GM12872 (cell line): ENCODE data around the gene DIAPH2.

Source experiments
- TF ChIP-seq, protein P1 (sequence below): IDR thresholded peaks from 3 replicates; pipeline ENCODE4 v1.5.1; 2011; ENCODE audit warnings: low read depth, mild to moderate bottlenecking, low read length, moderate library complexity; ENCODE audit not compliant: insufficient read depth

The DIAPH2 gene

GRCh38 chrX:96918864-96919263 lies 234.2 kb downstream of the DIAPH2 start:
- TF ChIP-seq, protein P1, sequence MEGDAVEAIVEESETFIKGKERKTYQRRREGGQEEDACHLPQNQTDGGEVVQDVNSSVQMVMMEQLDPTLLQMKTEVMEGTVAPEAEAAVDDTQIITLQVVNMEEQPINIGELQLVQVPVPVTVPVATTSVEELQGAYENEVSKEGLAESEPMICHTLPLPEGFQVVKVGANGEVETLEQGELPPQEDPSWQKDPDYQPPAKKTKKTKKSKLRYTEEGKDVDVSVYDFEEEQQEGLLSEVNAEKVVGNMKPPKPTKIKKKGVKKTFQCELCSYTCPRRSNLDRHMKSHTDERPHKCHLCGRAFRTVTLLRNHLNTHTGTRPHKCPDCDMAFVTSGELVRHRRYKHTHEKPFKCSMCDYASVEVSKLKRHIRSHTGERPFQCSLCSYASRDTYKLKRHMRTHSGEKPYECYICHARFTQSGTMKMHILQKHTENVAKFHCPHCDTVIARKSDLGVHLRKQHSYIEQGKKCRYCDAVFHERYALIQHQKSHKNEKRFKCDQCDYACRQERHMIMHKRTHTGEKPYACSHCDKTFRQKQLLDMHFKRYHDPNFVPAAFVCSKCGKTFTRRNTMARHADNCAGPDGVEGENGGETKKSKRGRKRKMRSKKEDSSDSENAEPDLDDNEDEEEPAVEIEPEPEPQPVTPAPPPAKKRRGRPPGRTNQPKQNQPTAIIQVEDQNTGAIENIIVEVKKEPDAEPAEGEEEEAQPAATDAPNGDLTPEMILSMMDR: no peak

DNA sequence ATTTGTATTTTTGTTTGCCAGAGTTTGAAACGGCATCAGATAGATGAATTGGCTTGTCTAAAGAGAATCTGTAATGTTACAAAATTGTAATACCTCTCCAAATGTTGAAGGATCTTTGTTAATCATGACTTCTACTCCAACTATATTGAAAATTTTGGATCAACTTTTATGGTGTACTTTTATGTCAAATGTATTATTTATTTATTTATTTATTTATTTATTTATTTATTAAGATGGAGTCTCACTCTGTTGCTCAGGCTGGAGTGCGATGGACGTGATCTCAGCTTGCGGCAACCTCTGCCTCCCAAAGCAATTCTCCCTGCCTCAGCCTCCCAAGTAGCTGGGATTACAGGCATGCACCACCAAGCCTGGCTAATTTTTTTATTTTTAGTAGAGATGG lies 235.0 kb downstream of the DIAPH2 start:
- TF ChIP-seq, protein P1: no peak

GRCh38 chrX:96924581-96924980 lies 239.9 kb downstream of the DIAPH2 start:
- TF ChIP-seq, protein P1: no peak

DNA sequence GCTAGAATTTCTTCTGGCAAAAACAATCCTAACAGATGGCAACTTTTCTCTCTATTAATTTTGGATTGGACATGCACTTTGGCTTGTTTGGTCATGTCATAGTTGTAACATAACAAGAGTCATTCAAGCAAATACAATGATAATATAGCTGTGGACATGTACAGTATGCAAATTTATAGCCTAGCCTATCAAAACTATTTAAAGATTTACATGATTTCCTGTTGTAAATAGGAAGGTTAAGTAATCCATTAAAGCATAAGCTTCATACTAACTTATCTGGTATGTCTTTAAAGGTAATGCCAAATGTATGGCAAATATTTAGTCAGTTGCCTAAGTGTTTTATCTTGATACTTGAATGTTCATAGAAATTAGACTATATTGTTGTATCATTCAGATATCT lies 244.4 kb downstream of the DIAPH2 start:
- TF ChIP-seq, protein P1: no peak

- TF ChIP-seq, protein P1: no peak
These were observed 273.1 kb downstream of the DIAPH2 start for GRCh38 chrX:96957718-96958117.

- TF ChIP-seq, protein P1: no peak
These were observed 287.2 kb downstream of the DIAPH2 start for GRCh38 chrX:96971812-96972211.

DNA sequence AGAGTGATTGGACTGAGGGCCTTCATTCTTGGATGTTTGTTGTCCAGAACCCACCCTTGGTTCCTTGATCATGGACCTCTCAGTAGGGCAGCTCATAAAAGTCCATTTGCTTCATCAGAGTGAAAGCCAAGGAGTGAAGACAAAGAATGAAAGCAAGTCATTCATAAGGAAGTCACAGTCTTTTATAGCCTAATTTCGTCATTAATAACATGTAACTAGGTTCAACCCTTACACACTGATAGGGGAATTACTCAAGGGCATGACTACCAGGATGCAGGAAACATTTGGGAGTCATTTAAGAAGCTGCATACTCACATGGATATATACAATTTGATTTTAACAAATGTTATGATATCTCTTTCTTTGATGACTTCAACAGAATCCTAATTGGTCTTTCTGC lies 294.3 kb downstream of the DIAPH2 start:
- TF ChIP-seq, protein P1: no peak

GRCh38 chrX:96979766-96980165 lies 295.1 kb downstream of the DIAPH2 start:
- TF ChIP-seq, protein P1: no peak
